ENCODE data around the gene FGGY.

- TF ChIP-seq CTCF (IDR thresholded peaks at IDR 0.05) = no peak
- TF ChIP-seq POLR2A (IDR thresholded peaks at IDR 0.05) = no peak
These were observed 132.8 kb downstream of the FGGY start for GRCh38 chr1:59429656-59430055.

All from body of pancreas (tissue), 4 donors.